Neural cell (in vitro differentiated cells): ENCODE measurements around the gene KLHL22.

Experiments used
- MXI1 ChIP-seq: fragments of 450-650 bp; conservative IDR thresholded peaks from 2 replicates; pipeline ENCODE4 v1.6.1; 2014; ENCODE audit warnings: antibody characterized with exemption, mild to moderate bottlenecking; ENCODE audit not compliant: poor library complexity, severe bottlenecking
- SMC3 ChIP-seq: fragments of 450-650 bp; conservative IDR thresholded peaks from 2 replicates; pipeline ENCODE4 v1.6.1; 2014; ENCODE audit warnings: antibody characterized with exemption, mild to moderate bottlenecking, moderate library complexity; ENCODE audit not compliant: poor library complexity
- TF ChIP-seq, protein P1 (sequence below): fragments of 450-650 bp; IDR thresholded peaks from 2 replicates; pipeline ENCODE4 v1.5.1; 2014; ENCODE audit warnings: antibody characterized with exemption, mild to moderate bottlenecking, moderate library complexity; ENCODE audit not compliant: poor library complexity, severe bottlenecking

DNA sequence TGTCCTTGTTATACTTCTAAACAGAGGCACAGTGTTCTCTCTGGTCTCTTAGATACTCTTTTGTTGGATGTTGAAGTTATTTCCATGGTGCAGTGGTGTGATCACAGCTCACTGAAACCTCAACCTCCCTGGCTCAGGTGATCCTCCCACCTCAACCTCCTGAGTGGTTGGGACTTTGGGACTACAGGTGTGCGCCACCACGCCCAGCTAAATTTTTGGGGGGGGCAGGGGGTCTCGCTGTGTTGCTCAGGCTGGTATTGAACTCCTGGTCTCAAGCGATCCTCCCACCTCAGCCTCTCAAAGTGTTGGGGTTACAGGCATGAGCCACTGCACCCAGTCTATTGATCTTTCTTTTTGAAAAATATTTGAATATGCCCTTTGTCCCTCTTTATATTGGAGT is 86.7 kb downstream of the KLHL22 start:
- no peak for TF ChIP-seq MXI1
- TF ChIP-seq SMC3 = no peak
- TF ChIP-seq, protein P1, sequence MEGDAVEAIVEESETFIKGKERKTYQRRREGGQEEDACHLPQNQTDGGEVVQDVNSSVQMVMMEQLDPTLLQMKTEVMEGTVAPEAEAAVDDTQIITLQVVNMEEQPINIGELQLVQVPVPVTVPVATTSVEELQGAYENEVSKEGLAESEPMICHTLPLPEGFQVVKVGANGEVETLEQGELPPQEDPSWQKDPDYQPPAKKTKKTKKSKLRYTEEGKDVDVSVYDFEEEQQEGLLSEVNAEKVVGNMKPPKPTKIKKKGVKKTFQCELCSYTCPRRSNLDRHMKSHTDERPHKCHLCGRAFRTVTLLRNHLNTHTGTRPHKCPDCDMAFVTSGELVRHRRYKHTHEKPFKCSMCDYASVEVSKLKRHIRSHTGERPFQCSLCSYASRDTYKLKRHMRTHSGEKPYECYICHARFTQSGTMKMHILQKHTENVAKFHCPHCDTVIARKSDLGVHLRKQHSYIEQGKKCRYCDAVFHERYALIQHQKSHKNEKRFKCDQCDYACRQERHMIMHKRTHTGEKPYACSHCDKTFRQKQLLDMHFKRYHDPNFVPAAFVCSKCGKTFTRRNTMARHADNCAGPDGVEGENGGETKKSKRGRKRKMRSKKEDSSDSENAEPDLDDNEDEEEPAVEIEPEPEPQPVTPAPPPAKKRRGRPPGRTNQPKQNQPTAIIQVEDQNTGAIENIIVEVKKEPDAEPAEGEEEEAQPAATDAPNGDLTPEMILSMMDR = no peak
